ENCODE results near the gene MATK.

Gene MATK, protein sequence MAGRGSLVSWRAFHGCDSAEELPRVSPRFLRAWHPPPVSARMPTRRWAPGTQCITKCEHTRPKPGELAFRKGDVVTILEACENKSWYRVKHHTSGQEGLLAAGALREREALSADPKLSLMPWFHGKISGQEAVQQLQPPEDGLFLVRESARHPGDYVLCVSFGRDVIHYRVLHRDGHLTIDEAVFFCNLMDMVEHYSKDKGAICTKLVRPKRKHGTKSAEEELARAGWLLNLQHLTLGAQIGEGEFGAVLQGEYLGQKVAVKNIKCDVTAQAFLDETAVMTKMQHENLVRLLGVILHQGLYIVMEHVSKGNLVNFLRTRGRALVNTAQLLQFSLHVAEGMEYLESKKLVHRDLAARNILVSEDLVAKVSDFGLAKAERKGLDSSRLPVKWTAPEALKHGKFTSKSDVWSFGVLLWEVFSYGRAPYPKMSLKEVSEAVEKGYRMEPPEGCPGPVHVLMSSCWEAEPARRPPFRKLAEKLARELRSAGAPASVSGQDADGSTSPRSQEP

DNA sequence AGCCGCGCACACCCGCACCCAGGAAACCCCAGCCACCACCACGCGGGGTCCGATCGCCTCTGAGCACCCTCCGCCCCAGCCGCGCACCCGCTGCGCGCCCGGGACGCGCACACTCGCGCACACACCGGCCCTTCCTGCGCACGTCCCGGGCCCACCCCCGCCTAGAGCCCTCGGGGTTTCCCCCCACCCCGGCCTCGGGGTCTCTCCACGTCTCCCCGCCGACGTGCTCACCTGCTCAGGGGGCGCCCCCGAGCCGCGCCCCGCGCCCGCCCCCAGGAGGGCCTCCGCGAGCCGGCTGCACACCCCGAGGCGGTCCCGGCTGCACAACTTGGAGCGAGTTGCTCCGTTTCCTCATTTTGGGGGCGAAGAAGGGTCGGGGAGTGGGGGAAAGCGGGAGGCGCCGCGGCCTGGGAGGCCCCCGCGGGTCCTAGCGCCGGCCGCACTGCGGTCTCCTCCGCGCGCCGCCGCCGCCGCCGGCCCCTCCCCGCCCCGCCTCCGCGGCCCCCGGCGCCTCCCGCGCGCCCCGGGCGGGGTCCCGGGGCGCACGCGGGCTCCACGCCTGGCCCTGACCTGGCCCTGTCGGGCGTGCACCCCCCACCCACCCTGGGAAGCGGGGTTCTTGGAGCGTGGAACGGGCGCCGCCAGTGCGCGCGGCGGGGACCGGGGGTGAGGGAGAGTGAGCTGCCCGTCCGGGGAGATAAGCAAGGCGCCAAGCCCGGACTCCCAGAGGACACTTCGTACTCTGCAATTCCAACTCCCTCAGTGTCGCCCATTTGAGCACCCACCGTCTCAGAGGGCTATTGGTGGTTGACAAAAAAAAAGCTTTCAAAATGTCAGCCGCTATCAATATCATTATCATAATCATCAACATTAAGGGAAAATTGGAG lies at the start of gene MATK:
Gene MATK (minus strand): TSS at position 444 of the 887 bp plus-strand sequence. CDS start 1,246 bp downstream, outside the sequence.
- DNase-seq: peak; percentile 12

- DNase-seq: no peak
These were observed 48.9 kb upstream of the MATK start for GRCh38 chr19:3835055-3835435.

- DNase-seq: no peak
These were observed 48.3 kb upstream of the MATK start for GRCh38 chr19:3834349-3835054.

DNA sequence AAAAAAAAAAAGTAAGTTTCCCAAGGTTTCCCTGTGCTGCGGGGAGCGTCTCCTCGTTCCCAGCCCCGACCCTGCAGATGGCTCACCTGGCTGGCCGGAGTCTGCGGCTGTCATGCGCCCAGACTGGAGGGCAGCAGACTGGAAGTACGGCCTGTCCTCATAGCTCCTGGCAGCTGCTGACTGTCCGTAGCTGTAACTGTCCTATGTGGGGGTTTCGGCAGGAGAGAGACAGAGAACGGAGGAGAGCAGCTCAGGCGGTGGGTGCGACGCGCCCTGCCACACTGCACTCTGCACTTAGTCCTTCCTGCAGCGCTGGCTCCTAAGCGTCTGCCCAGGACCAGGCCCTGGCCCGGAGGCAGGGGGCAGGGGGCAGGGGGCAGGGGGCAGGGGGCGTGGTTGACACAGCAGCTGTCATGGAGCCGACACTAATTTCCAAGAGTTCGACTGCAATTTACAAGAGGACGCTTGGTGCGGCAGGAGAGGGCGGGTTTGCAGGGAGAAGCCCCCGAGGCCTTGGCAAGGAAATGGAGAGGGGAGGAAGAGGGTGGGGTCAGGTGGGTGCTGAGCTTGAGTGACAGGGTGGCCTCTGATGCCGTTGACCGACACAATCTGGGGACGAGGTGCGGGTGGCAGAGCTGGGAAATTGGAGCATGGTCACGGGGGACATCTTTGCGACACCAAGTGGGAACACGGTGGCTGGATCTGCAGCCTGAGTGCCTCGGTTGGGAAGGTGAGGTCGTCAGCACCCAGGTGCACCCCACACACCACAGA lies 47.6 kb upstream of the MATK start:
- DNase-seq: no peak

DNA sequence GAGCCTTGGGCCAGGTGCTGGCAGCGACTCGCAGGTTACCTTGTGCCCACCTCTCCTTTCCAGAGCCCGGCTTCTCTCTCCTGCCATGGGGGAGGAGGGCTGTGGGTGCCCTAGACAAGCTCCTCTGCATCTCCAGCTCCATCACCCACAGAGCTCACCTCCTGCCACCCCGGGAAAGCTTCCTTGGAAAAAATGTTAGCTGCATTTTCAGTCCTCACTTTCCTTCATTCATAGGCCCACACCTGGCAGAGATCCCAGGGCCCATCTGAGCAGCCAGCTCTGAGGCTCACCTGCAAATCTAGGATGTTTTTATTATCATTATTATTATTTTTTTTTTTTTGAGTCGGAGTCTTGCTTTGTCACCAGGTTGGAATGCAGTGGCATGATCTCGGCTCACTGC lies 45.8 kb upstream of the MATK start:
- DNase-seq: no peak

DNA sequence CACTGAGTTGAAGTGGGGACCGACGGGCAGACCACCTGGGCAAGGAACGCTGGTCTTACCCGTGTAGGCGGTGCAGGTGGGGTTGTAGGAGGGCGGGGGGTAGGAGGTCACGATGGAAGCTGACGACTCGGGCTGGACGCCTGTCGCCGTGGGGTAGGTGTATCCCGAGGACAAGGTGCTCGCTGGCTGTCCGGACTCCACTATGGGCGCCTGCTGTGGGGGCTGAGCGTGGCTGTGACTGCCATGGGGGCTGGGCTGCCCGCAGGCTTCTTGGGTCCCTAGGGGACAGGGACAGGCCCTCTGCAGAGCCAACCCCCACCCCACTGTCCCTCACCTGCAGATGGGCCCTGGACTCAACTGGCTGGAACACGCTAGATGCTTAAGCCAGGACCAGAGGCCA lies 45.4 kb upstream of the MATK start:
- DNase-seq: no peak

DNA sequence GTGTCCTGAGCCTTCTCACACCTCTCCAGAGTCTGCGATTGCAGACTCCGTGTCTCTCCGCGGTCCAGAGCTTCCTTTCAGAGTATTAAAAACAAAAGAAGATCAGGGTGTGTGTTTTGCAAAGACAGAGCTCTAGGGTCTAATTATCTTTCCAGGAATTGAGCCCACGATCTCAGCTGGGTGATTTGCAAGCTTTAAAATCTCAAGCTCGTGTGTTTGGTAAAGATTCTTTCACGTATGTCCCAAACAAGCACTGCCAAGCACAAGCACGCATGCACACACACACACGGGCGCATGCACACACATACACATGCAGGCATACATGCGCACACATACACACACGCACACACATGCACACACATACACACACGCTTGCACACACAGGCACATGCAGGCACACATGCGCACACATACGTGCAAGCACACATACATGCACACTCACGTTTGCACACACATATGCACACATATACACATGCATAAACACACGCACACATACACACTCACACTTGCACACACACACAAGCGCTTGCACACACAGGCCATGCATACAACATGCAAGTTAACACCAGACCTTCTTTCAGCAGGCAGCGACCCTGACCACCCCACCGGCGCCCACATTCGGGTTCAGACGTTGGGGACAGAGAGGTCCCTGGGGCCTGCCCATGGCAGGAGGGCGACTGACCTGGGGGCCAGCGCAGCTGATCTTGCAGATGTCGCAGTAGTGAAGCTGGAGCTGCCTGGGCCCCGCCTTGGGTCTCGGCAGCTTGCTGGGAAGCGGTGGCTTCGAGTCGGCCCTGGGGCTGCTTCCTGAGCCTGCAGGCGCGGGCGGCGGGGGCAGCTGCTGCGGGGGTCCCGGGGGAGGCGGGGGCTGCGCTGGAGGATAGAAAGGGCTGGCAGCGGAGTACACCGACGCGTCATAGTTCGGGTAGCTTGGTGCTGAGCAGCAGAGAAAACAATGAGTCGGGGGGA lies 44.7 kb upstream of the MATK start:
- no peak for DNase-seq

DNA sequence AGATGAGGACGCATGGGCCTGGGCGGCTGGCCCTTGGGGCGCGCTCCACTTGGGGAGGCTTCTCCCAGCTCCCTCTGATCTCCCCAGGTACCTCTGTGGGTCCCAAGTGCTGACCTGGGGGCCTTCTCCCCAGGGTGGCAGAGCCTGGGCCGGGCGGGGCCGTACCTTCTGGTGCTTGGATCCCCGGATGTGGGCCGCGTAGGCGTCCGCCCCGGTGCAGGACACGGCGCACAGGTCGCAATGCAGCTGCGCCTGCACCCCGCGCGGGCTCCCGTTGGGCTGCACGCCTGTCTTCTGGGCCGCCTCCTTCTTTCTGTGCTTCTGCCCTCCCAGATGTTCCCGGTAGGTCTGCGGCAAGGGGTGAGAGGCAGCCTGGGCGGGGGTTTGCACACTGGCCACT lies 41.1 kb upstream of the MATK start:
- no peak for DNase-seq

- no peak for DNase-seq
These were observed 40.0 kb upstream of the MATK start for GRCh38 chr19:3826163-3826562.

DNA sequence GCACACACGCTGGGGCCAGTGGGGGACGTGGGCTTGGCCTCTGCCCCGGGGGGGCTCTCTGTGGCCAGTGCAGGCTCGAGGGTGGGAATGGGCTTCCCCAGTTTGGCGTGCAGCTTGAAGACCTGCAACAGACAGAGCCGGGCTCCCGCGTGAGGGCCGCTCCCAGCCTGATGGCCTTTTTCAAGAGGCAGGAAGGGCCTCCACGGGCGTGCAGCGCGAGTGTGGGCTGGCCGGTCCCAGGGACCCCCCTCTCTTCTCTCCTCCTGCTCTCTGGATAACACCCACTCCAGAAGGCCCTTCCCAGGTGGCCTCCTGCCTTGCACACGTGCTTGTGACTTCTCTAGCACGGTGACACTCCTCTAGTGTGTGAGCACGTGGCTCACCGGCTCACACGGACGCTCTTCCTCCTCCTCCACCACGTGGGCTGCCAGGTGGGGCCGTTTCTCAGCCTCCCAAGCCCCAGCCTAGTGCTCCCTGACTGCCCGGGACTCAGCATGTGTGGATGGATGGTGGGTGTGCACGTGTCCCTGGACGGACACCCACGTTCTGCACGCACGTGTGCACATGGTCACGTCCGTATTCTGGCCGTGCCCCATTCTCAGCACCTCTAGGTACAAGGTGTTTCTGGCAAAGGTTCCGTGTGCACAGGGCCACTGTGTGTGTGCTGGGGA lies 39.2 kb upstream of the MATK start:
- DNase-seq: no peak

- no peak for DNase-seq
These were observed 37.2 kb upstream of the MATK start for GRCh38 chr19:3823350-3823713.

GRCh38 chr19:3822683-3823349 lies 36.6 kb upstream of the MATK start:
- no peak for DNase-seq

DNA sequence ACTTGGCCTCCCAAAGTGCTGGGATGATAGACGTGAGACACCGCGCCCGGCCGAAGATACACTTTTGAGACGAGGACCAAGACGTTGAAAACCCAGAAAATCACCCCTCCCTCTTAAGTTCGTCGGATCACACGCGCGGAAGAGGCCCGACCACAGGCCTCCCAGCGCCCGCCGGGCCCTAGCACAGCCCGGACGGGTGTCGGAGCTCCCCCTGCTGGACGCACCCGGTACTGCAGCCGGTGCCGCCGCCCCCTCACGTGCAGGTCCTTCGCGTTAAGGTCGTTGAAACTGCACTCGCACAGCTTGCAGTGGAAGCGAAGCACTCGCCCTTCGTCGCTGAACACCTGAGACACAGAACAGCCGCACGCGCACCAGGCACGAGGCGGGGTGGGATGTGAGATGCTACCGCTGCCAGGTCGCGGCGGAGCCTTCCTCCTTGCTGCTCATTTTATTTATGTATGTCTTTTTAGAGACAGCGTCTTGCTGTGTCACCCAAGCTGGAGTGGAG lies 35.7 kb upstream of the MATK start:
- peak; percentile 23 for DNase-seq

DNA sequence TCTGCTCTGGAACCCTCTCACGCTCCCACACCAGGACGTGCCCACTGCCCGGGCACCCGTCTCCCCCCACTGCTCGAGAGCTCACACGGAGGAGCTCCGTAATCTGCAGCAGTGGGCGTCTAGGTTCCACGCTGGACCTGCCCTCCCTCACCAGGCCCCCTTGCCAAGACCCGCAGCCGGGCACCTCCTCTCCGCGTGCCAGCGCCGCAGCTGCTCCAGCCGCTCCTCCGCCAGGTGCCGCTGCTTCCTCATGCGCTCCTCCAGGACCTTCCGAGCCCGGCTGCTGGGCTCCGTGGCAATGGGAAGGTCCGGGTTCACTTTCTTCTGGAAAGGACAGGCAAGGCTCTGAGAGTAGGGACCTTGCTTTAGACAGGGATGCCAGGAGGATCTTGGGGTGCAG lies 35.0 kb upstream of the MATK start:
- DNase-seq: no peak

GRCh38 chr19:3819989-3820388 lies 33.8 kb upstream of the MATK start:
- no peak for DNase-seq

DNA sequence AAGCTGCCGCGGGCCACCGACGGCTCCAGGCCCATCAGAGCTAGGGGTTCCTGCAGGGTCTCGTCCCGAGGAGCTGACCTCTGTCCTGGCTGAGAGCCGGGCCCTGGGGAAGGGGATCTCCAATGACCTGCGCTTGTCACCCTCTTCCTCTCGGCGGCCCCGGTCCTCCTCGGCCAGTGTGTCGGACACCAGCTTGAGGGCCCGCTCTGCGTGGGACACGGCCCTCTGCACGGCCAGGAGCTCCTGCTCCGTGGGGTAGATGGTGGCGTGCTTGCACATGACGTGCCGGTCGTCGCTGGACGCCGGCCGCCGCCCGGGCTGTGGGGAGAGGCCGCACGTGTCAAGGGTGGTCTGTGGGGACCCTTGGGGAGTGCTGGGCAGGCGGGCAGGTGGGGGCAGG lies 32.7 kb upstream of the MATK start:
- DNase-seq: no peak

DNA sequence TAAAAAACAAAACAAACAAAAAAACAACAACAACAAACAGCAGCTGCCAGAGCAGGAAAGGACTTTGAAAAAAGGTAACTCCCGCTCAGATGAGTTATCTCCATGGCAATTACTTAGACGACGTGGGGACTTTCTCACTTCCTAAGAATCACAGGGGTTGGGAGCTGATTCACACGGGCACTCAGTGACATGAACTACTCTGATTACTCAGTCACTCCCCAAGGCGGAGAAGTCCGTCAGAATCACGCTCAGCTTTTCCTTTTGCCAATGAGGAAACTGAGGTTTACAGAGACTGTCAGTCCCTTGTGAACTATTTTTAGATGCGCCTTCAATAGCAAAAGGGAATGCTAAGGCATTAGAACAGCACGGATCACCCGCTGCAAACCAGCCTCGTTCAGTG lies 32.3 kb upstream of the MATK start:
- no peak for DNase-seq

- DNase-seq: no peak
These were observed 31.6 kb upstream of the MATK start for GRCh38 chr19:3817761-3818160.

- DNase-seq: no peak
These were observed 30.5 kb upstream of the MATK start for GRCh38 chr19:3816566-3817218.

Data from GF-D8 (cell line).